ENCODE data around the gene UMPS. TPM values are rescaled to one million over a fixed set of nuclear protein-coding genes. Genes with fewer than 3 reads are reported as not detected.

The UMPS gene
- total RNA-seq, 1 donor from 2014 or later = 38.3 TPM

DNA sequence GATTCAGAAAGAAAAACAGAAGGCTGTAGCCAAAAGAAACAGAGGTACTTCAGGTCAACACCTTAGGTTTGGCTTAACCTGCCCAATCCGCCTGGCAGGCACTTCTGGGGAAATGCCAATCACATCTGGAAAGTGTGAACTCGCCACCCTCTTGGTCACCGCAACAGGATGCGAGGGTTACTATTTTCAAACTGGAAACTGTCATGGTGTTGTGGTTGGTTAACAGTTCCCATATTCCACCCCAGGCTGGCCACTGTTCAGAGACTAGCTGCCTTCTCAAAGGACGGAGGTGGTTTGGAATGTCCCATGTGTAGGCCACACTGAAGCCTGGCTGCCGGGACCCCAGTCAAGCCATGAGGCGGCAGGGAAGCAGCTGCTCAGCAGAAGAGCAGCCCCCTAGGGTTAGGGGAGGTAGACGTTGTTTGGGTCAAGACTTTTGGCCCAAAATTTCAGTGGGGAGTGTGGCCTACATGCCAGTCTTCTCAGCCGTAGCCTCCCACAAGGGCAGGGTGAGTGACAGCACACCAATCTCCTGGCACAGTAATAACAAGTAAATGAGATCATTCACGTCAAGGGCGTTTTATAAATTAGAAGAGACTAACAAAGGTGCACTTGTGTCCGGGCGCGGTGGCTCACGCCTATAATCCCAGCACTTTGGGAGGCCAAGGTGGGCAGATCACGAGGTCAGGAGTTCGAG is 54.6 kb downstream of the UMPS start:
- FAIRE-seq (no peak), DNase-seq (ENCODE audit: low read depth) (peak; percentile 76)
- H3K4me2 ChIP-seq (ENCODE audit: low read length) = peak overlapping the region; percentile 28
- no peaks in the 10 kb centered on the region for H3K36me3 ChIP-seq (ENCODE audit: insufficient read depth, low read length)
- Mint-ChIP-seq H3K4me1 (ENCODE audit: low read depth, unreplicated experiment) (peaks cover 50% of the 10 kb centered on the region), H3K36me3 (ENCODE audit: low read depth, unreplicated experiment) (peaks cover 9% of the 10 kb centered on the region), H3K27me3 (ENCODE audit: low read depth, unreplicated experiment) (no peaks in the 10 kb centered on the region), H3K9me3 (ENCODE audit: unreplicated experiment) (no peaks in the 10 kb centered on the region), H3K4me3 (ENCODE audit: unreplicated experiment) (peak overlapping the region; percentile 57), H3K27ac (ENCODE audit: unreplicated experiment) (no peak overlapping the region)
- H3K27ac ChIP-seq (ENCODE audit: low read depth, low read length) = peak overlapping the region; percentile 31
- H3K9ac ChIP-seq (ENCODE audit: low read length) = peak overlapping the region; percentile 23
- H3K4me3 ChIP-seq (ENCODE audit: insufficient read depth, low read depth, low read length) = no peak overlapping the region
- H3K27me3 ChIP-seq (ENCODE audit: insufficient read depth, low read length) = no peaks in the 10 kb centered on the region
- H3K9me3 ChIP-seq (ENCODE audit: insufficient read depth, low read depth, low read length) = no peaks in the 10 kb centered on the region
- H3K79me2 ChIP-seq (ENCODE audit: insufficient read depth, low read length) = peaks cover 11% of the 10 kb centered on the region
- TF ChIP-seq EZH2 (IDR thresholded peaks at IDR 0.05; ENCODE audit: insufficient read depth, low read length) = no peak
- TF ChIP-seq, protein P1, sequence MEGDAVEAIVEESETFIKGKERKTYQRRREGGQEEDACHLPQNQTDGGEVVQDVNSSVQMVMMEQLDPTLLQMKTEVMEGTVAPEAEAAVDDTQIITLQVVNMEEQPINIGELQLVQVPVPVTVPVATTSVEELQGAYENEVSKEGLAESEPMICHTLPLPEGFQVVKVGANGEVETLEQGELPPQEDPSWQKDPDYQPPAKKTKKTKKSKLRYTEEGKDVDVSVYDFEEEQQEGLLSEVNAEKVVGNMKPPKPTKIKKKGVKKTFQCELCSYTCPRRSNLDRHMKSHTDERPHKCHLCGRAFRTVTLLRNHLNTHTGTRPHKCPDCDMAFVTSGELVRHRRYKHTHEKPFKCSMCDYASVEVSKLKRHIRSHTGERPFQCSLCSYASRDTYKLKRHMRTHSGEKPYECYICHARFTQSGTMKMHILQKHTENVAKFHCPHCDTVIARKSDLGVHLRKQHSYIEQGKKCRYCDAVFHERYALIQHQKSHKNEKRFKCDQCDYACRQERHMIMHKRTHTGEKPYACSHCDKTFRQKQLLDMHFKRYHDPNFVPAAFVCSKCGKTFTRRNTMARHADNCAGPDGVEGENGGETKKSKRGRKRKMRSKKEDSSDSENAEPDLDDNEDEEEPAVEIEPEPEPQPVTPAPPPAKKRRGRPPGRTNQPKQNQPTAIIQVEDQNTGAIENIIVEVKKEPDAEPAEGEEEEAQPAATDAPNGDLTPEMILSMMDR (IDR thresholded peaks at IDR 0.05; ENCODE audit: insufficient read depth, low read depth, low read length) = no peak
- H3K4me1 ChIP-seq (ENCODE audit: insufficient read depth, low read length) = peaks cover 53% of the 10 kb centered on the region
- H2AFZ ChIP-seq (ENCODE audit: low read depth, low read length) = no peak overlapping the region
- H4K20me1 ChIP-seq (ENCODE audit: insufficient read depth, low read length) = peaks cover 6% of the 10 kb centered on the region

DNA sequence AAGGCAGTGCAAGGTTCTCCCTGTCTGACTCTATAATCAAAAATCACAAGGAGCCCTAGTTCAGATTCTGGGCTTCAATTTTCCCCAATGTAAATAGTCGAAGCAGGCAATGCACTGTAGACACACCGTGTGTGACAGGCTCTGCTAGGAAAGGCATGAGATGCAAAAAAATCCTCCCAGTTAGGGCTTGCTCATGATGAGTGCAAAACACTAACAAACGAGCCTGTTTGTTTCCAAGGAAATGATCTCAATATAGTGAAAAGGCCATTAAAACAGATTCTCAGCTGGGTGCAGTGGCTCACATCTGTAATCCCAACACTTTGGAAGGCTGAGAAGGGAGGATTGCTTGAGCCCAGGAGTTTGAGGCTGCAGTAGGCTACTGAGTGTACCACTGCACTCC is 55.7 kb downstream of the UMPS start:
- H2AFZ ChIP-seq (ENCODE audit: low read depth, low read length) = no peak overlapping the region
- H4K20me1 ChIP-seq (ENCODE audit: insufficient read depth, low read length) = peaks cover 6% of the 10 kb centered on the region
- no peak overlapping the region for H3K4me3 ChIP-seq (ENCODE audit: insufficient read depth, low read depth, low read length)
- H3K4me3 Mint-ChIP-seq (ENCODE audit: unreplicated experiment) = no peak overlapping the region
- TF ChIP-seq, protein P1 (IDR thresholded peaks at IDR 0.05; ENCODE audit: insufficient read depth, low read depth, low read length) = no peak
- no peak for TF ChIP-seq EZH2 (IDR thresholded peaks at IDR 0.05; ENCODE audit: insufficient read depth, low read length)
- peak overlapping the region; percentile 41 for H3K27ac Mint-ChIP-seq (ENCODE audit: unreplicated experiment)
- H3K36me3 ChIP-seq (ENCODE audit: insufficient read depth, low read length) = no peaks in the 10 kb centered on the region
- H3K79me2 ChIP-seq (ENCODE audit: insufficient read depth, low read length) = peaks cover 17% of the 10 kb centered on the region
- H3K4me2 ChIP-seq (ENCODE audit: low read length) = no peak overlapping the region
- no peak overlapping the region for H3K27ac ChIP-seq (ENCODE audit: low read depth, low read length)
- H3K9me3 ChIP-seq (ENCODE audit: insufficient read depth, low read depth, low read length) = no peaks in the 10 kb centered on the region
- DNase-seq (ENCODE audit: low read depth) (no peak), FAIRE-seq (no peak)
- no peaks in the 10 kb centered on the region for H3K27me3 ChIP-seq (ENCODE audit: insufficient read depth, low read length)
- H3K36me3 Mint-ChIP-seq (ENCODE audit: low read depth, unreplicated experiment) = peaks cover 9% of the 10 kb centered on the region
- no peaks in the 10 kb centered on the region for H3K9me3 Mint-ChIP-seq (ENCODE audit: unreplicated experiment)
- peaks cover 48% of the 10 kb centered on the region for H3K4me1 Mint-ChIP-seq (ENCODE audit: low read depth, unreplicated experiment)
- H3K27me3 Mint-ChIP-seq (ENCODE audit: low read depth, unreplicated experiment) = no peaks in the 10 kb centered on the region
- no peak overlapping the region for H3K9ac ChIP-seq (ENCODE audit: low read length)
- peaks cover 44% of the 10 kb centered on the region for H3K4me1 ChIP-seq (ENCODE audit: insufficient read depth, low read length)
